GM06990 (cell line): Measurements from ENCODE around the gene ZNF280A.
"Not testable (repeated sequence)": the region's sequence is repeated elsewhere in the genome, so short reads cannot be mapped to it uniquely, and the experiment has no call there.

Experiments used
- DNase-seq: peaks from one replicate; pipeline ENCODE4 v3.0.0-alpha.2; 2011; ENCODE audit not compliant: insufficient read length; ENCODE audit errors: extremely low read depth
- H3K27me3 ChIP-seq: replicated peaks from 2 replicates; pipeline ENCODE4 v1.6.0; 2011; ENCODE audit warnings: low read length; ENCODE audit not compliant: control insufficient read depth, insufficient read depth
- H3K36me3 ChIP-seq: 2 replicates; pipeline ENCODE4 v1.5.1; 2011; ENCODE audit warnings: low read length; ENCODE audit not compliant: control insufficient read depth, insufficient read depth
- H3K4me3 ChIP-seq: replicated peaks from 2 replicates; pipeline ENCODE4 v1.5.1; 2011; ENCODE audit warnings: low read depth, mild to moderate bottlenecking, control low read depth, low read length
- CTCF ChIP-seq: IDR thresholded peaks from 2 replicates; pipeline ENCODE4 v1.5.1; 2011; ENCODE audit warnings: low read length, control low read depth, mild to moderate bottlenecking, inconsistent platforms; ENCODE audit not compliant: insufficient read depth, poor library complexity, severe bottlenecking

The ZNF280A gene

GRCh38 chr22:22513619-22514018, 6.5 kb downstream of the ZNF280A start:
- Histone ChIP-seq H3K36me3 (no peaks in the 10 kb centered on the region), H3K4me3 (no peak overlapping the region), H3K27me3 (no peaks in the 10 kb centered on the region)
- no peak for TF ChIP-seq CTCF
- no peak for DNase-seq

GRCh38 chr22:22512951-22513350, 7.1 kb downstream of the ZNF280A start:
- DNase-seq: no peak
- TF ChIP-seq CTCF: no peak
- no peaks in the 10 kb centered on the region for H3K27me3 ChIP-seq

GRCh38 chr22:22510833-22511232, 9.2 kb downstream of the ZNF280A start:
- H3K27me3 ChIP-seq, H3K36me3 ChIP-seq, H3K4me3 ChIP-seq, DNase-seq: not testable (repeated sequence)

More at GRCh38 chr22:22512951-22513350, 7.1 kb downstream of the ZNF280A start:
- Histone ChIP-seq H3K4me3 (no peak overlapping the region), H3K36me3 (no peaks in the 10 kb centered on the region)

GRCh38 chr22:22509912-22510311, 10.2 kb downstream of the ZNF280A start:
- not testable (repeated sequence) for H3K27me3 ChIP-seq, DNase-seq

GRCh38 chr22:22508274-22509176, 11.5 kb downstream of the ZNF280A start, which contains the start of gene ZNF280B:
TSS of gene ZNF280B (minus strand) at chr22:22508742. CDS start at chr22:22489398, 19,344 bp downstream.
- peak; percentile 72 for TF ChIP-seq CTCF
- Histone ChIP-seq H3K27me3 (no peaks in the 10 kb centered on the region), H3K36me3 (no peaks in the 10 kb centered on the region), H3K4me3 (peak within 1 kb of the TSS; percentile 79)
- peak; percentile 89 for DNase-seq

More at GRCh38 chr22:22509912-22510311, 10.2 kb downstream of the ZNF280A start:
- H3K4me3 ChIP-seq, H3K36me3 ChIP-seq: not testable (repeated sequence)

- Histone ChIP-seq H3K4me3 (peak overlapping the region; percentile 79), H3K27me3 (no peaks in the 10 kb centered on the region), H3K36me3 (no peaks in the 10 kb centered on the region)
- no peak for TF ChIP-seq CTCF
- no peak for DNase-seq
Observed at GRCh38 chr22:22507743-22508273, 12.3 kb downstream of the ZNF280A start.
